Neuron (in vitro differentiated cells): ENCODE measurements around the gene ERC1.

Experiments
- H2AFZ ChIP-seq: one replicate; pipeline ENCODE4 v1.6.1; 2013; ENCODE audit warnings: low read depth, mild to moderate bottlenecking, inconsistent platforms, low read length, moderate library complexity
- H3K27me3 ChIP-seq: one replicate; pipeline ENCODE4 v1.6.1; 2013; ENCODE audit warnings: low read length; ENCODE audit not compliant: insufficient read depth
- H3K36me3 ChIP-seq: one replicate; pipeline ENCODE4 v1.6.1; 2013; ENCODE audit warnings: low read length; ENCODE audit not compliant: insufficient read depth
- H3K4me1 ChIP-seq: one replicate; pipeline ENCODE4 v1.6.1; 2013; ENCODE audit warnings: low read length; ENCODE audit not compliant: insufficient read depth
- H3K4me3 ChIP-seq: 2 replicates; pipeline ENCODE4 v1.5.1; 2013; ENCODE audit warnings: mild to moderate bottlenecking, low read length, moderate library complexity
- H3K9me3 ChIP-seq: one replicate; pipeline ENCODE4 v1.6.1; 2013; ENCODE audit warnings: low read length

Gene ERC1

GRCh38 chr12:1532375-1533165, 541.5 kb downstream of the ERC1 start:
- peaks cover 27% of the 10 kb centered on the region for H3K27me3 ChIP-seq
- H3K4me1 ChIP-seq = peaks cover 6% of the 10 kb centered on the region
- no peaks in the 10 kb centered on the region for H3K9me3 ChIP-seq
- H3K4me3 ChIP-seq = no peak overlapping the region
- H2AFZ ChIP-seq = no peak overlapping the region
- no peaks in the 10 kb centered on the region for H3K36me3 ChIP-seq

GRCh38 chr12:1533205-1533601, 542.2 kb downstream of the ERC1 start:
- Histone ChIP-seq H3K27me3 (peaks cover 21% of the 10 kb centered on the region), H2AFZ (no peak overlapping the region), H3K4me3 (no peak overlapping the region), H3K9me3 (no peaks in the 10 kb centered on the region), H3K36me3 (no peaks in the 10 kb centered on the region), H3K4me1 (peaks cover 6% of the 10 kb centered on the region)

- Histone ChIP-seq H3K4me1 (peaks cover 6% of the 10 kb centered on the region), H3K4me3 (no peak overlapping the region), H3K36me3 (no peaks in the 10 kb centered on the region), H3K9me3 (no peaks in the 10 kb centered on the region), H2AFZ (no peak overlapping the region), H3K27me3 (peaks cover 17% of the 10 kb centered on the region)
Measured at GRCh38 chr12:1533602-1534304, 542.7 kb downstream of the ERC1 start.

- Histone ChIP-seq H3K27me3 (peaks cover 7% of the 10 kb centered on the region), H3K4me3 (no peak overlapping the region), H3K9me3 (no peaks in the 10 kb centered on the region)
Measured at GRCh38 chr12:1534748-1535147, 543.7 kb downstream of the ERC1 start.

GRCh38 chr12:1536817-1537216, 545.8 kb downstream of the ERC1 start:
- Histone ChIP-seq H2AFZ (no peak overlapping the region), H3K4me3 (no peak overlapping the region), H3K27me3 (peaks cover 1% of the 10 kb centered on the region), H3K36me3 (no peaks in the 10 kb centered on the region), H3K4me1 (peaks cover 6% of the 10 kb centered on the region), H3K9me3 (no peaks in the 10 kb centered on the region)

More at GRCh38 chr12:1534748-1535147, 543.7 kb downstream of the ERC1 start:
- Histone ChIP-seq H3K36me3 (no peaks in the 10 kb centered on the region), H2AFZ (no peak overlapping the region), H3K4me1 (peaks cover 6% of the 10 kb centered on the region)

GRCh38 chr12:1539135-1539534, 548.1 kb downstream of the ERC1 start:
- Histone ChIP-seq H3K36me3 (no peaks in the 10 kb centered on the region), H2AFZ (no peak overlapping the region), H3K4me1 (no peaks in the 10 kb centered on the region), H3K27me3 (no peaks in the 10 kb centered on the region), H3K4me3 (no peak overlapping the region), H3K9me3 (no peaks in the 10 kb centered on the region)

GRCh38 chr12:1540690-1541089, 549.7 kb downstream of the ERC1 start:
- no peak overlapping the region for H2AFZ ChIP-seq
- H3K36me3 ChIP-seq = no peaks in the 10 kb centered on the region
- no peak overlapping the region for H3K4me3 ChIP-seq
- H3K9me3 ChIP-seq = no peaks in the 10 kb centered on the region
- H3K27me3 ChIP-seq = no peaks in the 10 kb centered on the region
- H3K4me1 ChIP-seq = no peaks in the 10 kb centered on the region

GRCh38 chr12:1542599-1542998, 551.6 kb downstream of the ERC1 start:
- H3K36me3 ChIP-seq = no peaks in the 10 kb centered on the region
- H3K4me3 ChIP-seq = no peak overlapping the region
- H3K27me3 ChIP-seq = no peaks in the 10 kb centered on the region
- H3K4me1 ChIP-seq = no peaks in the 10 kb centered on the region
- H3K9me3 ChIP-seq = peaks cover 5% of the 10 kb centered on the region
- no peak overlapping the region for H2AFZ ChIP-seq

GRCh38 chr12:1544996-1545700, 554.1 kb downstream of the ERC1 start:
- peaks cover 5% of the 10 kb centered on the region for H3K9me3 ChIP-seq
- no peak overlapping the region for H3K4me3 ChIP-seq
- no peak overlapping the region for H2AFZ ChIP-seq
- no peaks in the 10 kb centered on the region for H3K36me3 ChIP-seq
- H3K27me3 ChIP-seq = no peaks in the 10 kb centered on the region
- no peaks in the 10 kb centered on the region for H3K4me1 ChIP-seq
